ENCODE results near the gene TCHP.

TCHP gene

DNA sequence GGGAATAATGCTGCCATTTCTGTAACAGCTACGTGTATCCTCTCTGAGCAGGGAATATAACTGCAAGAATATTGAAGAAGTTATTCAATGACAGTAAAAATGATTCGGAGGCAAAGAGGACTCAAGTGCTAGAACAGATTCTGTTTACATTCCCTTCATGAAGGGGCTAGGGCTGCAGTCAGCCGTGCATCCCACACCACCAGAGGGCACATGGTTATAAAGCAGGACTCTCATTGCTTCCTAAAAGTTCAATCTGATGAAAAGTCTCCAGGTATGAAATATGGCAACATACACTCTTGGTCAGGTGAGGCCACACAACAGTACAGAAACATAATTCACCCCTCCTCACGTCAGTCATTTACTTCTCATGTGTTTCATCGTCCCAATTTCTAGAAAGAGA is 34.0 kb downstream of the TCHP start:
- DNase-seq (ENCODE audit: low read depth) = no peak

DNA sequence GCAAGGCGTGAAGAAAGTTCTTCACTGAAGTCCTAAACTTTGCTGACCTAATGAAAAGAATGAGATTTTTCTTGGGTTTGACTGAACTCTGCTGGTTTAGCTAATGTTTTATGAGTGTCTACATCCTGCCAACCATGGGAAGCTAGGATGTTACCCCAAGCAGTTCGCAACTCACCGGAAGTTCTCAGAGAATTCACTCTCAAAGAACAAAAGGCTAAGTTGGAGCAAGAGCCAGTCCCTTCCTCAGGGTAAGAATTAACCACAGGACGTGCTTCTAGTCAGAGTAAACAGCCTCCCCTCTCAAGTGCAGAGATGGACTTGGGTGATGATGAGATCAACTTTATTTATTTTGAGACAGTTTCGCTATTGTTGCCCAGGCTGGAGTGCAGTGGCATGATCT is 37.3 kb downstream of the TCHP start:
- DNase-seq (ENCODE audit: low read depth) = no peak

- no peak for DNase-seq (ENCODE audit: low read depth)
These were observed 38.9 kb downstream of the TCHP start for GRCh38 chr12:109938947-109939346.

DNA sequence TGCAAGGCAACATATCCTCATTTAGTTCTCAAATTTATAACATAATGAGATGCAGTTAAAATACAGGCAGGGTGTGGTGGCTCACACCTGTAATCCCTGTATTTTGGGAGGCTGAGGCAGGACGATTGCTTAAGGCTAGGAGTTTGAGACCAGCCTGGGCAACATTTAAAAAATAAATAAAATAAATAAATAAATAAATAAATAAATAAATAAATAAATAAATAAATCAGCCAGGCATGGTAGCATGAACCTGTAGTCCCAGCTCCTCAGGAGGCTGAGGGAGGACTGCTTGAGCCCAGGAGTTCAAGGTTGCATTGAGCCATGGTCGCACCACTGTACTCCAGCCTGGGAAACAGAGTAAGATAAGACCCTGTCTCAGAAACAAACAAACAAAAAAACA is 39.4 kb downstream of the TCHP start:
- no peak for DNase-seq (ENCODE audit: low read depth)

- no peak for DNase-seq (ENCODE audit: low read depth)
These were observed 40.4 kb downstream of the TCHP start for GRCh38 chr12:109940339-109940923.

- no peak for DNase-seq (ENCODE audit: low read depth)
These were observed 43.7 kb downstream of the TCHP start for GRCh38 chr12:109943811-109944210.

DNA sequence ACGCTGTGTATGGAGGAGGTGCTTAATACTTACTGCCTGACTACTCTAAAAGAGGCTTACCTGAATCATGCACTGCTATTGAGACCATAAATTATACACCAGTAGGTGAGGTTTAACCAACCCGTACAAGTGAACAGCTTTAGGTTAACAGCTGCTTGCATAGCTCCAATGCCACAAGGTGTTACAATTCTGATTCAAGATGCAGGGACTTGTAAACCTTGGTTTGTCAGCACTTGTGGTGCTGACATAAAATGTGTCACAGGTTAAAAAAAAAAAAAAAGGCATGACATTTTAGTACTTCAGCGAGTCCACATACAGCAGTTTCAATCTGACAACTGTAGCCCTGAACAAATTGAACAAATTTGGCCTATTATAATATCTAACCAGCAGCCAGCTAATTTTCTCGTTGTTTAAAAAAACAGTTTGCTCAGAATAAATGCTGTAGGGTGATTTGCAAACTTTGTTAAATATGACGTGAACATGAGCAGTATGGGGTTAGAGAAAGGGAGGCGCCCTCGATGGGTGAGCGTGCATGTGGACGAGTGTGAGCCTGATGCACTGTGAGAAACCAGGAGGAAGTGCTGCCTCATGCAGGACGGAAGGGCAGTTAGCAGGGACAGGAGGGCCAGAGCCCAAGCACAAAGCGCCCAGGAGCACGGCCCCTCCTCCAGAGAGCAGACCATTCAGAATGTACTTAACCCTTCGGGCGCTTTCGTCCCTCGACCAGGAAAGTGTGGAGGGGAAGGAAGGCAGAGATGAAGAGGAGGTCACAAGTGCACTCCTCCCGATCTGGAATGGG is 44.7 kb downstream of the TCHP start:
- DNase-seq (ENCODE audit: low read depth) = no peak

- DNase-seq (ENCODE audit: low read depth) = no peak
These were observed 46.4 kb downstream of the TCHP start for GRCh38 chr12:109946505-109946904.

- DNase-seq (ENCODE audit: low read depth) = no peak
These were observed 46.8 kb downstream of the TCHP start for GRCh38 chr12:109946913-109947312.

GRCh38 chr12:109947521-109947920 is 47.4 kb downstream of the TCHP start:
- no peak for DNase-seq (ENCODE audit: low read depth)

DNA sequence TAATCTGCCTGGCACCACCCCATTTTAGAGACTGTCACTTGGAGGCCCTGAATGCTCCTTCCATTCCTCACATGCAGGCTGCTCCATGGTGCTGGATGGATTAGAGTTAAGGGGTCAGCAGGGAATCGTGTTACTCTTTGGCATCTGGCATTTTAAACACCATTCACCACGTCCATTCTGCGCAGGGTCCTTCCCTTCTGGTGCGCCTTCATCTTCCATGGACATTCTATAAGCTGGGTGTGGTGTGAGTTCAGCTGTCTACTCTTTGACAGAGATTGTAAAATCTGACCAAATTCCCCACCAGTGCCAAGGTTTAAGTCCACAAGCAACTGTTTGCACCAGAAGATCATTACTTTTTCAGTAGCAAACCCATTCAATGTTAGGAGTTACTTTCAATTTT is 48.3 kb downstream of the TCHP start:
- no peak for DNase-seq (ENCODE audit: low read depth)

DNA sequence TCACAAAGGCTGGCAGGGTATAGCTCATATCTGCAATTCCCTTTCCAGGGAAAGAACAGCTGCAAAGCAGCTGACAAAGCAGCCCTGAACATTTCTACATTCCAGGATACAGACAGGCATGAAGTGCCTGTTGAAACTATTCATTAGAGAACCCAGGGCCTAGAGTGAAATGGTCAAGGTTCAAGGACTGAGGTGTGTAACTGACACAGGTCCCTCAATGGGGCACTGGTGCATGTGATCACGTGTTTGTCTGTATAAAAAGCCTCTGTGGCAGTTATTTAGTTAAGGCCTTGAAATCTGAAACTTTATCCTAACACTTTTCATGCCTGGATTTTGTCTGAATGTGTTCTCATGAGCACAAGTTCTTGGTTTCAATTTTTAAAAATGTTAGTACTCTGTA is 49.0 kb downstream of the TCHP start:
- DNase-seq (ENCODE audit: low read depth) = no peak

- DNase-seq (ENCODE audit: low read depth) = no peak
These were observed 50.6 kb downstream of the TCHP start for GRCh38 chr12:109950625-109951024.

GRCh38 chr12:109951136-109951535 is 51.1 kb downstream of the TCHP start:
- DNase-seq (ENCODE audit: low read depth) = no peak

DNA sequence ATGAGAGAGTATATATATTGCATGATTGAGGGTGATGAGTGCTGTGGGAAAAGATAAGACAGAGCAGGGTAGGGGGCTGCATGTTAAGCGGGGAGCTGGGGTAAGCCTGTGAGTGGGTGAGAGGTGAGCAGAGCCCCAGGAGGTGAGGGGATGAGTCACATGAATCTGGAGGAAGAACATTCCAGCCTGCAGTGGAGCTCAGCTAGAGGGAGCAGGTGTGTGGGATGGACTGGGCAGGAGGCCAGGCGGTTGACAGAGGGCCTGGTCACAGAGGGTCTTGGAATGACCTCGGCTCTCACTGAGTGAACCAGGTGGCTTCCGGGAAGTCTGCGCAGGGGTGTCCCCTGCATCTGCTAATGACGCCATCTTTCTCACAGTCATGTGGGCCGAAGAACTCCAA is 51.7 kb downstream of the TCHP start:
- DNase-seq (ENCODE audit: low read depth) = no peak

DNA sequence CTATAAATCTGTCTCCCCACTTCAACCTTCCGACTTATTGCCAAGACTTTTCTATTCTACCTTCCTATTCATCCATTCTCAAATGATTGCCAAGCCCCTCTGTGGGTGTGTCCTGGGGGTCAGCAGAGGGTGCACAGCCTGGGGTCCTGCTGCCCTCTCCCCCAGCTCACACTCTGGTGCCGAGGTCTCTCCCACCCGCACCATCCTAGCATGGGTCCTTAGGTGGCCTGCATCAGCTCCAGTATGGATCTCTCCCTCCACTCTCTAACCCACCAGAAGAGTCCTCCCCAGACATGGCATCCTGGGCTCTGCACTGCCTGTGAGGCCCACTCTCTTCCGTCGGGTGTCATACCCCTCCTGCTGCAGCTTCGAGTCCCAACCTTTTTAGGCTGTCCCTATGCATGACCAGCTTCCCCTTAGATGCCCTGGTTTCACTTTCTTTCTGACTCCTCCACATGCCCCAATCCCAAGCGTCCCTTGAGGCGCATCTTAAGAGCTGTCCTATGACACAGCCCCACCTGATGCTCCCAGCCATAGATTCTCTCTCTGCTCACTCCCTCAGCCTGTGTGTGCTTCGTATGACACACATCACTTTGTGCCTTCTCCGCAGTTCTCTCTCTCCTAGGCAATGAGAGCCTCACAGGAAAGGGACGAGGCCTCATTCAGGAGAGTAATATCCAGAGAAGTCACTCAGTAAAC is 52.2 kb downstream of the TCHP start:
- no peak for DNase-seq (ENCODE audit: low read depth)

DNA sequence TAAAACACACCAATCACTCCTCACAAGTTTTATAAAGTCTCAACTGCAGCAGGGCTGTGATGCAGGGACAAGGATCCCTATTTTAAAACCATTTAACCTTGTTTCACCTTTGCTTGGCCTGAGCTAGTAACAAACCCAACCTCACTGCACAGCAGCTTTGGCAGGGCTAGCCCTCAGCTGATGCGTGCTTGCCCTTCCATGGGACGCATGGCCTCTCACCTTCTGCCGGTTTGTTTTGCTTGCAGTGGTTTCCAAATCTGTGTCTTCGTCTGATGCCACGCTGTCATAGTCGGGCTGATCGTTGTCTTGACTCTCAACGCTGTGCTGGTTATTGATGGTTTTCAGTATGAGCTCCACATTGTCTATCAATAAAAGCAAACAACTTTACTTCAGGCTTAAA is 52.8 kb downstream of the TCHP start:
- DNase-seq (ENCODE audit: low read depth) = no peak

- no peak for DNase-seq (ENCODE audit: low read depth)
These were observed 53.6 kb downstream of the TCHP start for GRCh38 chr12:109953656-109954055.

DNA sequence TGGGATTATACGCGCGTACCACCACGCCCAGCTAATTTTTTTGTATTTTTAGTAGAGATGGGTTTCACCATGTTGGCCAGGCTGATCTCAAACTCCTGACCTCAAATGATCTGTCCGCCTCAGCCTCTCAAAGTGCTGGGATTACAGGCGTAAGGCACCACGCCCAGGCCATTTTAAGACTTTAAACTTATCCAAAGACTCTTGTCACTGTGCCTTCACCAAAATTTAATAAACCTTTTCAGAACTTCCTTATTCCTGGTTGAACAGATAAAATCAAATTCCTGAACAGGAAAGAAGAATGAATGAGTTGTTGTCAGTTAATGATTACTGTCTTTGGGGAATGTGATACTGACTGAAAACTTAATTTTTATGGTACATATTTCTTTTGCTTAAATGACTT is 58.3 kb downstream of the TCHP start:
- DNase-seq (ENCODE audit: low read depth) = no peak

- no peak for DNase-seq (ENCODE audit: low read depth)
These were observed 59.5 kb downstream of the TCHP start for GRCh38 chr12:109959411-109960093.

- DNase-seq (ENCODE audit: low read depth) = no peak
These were observed 61.1 kb downstream of the TCHP start for GRCh38 chr12:109961201-109961600.

DNA sequence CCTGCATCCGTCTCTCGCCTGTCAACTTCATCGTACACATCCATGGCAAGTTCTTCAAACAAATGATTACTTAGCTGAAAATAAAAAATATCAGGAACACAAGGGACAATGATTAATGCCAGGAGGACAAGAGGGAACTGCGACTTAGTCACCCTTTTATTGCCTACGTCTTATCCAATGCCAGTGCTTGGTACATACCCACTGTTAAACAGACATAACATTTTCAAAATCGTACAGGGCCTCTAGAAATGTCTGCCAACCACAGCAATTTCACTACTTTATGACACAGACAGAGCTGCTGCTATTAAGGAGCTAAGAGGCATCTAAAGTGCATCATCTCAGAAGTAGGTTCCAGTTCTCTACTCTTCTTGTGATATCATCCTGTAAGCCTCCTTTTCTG is 61.5 kb downstream of the TCHP start:
- no peak for DNase-seq (ENCODE audit: low read depth)

DNA sequence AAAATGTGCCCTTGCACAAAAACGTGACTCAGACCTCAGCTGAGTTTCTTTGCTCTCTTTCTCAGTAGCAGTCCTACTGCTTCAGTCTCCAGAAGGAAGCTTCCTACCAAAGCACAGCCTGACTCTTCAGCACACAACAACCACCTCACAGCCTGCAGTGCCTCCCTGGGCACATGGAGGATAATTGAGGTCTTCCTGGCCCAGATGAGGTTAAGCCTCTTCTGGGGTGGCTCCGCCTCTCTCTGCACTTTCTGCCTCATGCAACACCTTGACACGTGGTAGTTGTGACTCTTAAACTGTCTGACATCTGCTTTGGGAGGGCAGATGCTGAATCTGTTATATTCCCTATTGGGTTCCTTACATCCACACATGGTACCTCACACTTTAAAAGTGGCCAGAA is 62.3 kb downstream of the TCHP start:
- no peak for DNase-seq (ENCODE audit: low read depth)

Data from T follicular helper cell (primary cell).